ENCODE data around the gene MYO18B. TPM values are rescaled to one million over a fixed set of nuclear protein-coding genes. Genes with fewer than 3 reads are reported as not detected.

Gene MYO18B
- total and polyA plus RNA-seq, 2 of the 8 experiments (the other 6 are each of a cell fraction or from before 2014, with no cell fraction given): 0.62 to 0.78 TPM

- TF ChIP-seq HDAC6 (IDR thresholded peaks at IDR 0.05; ENCODE audit: low read depth, low read length) (no peak), SUZ12 (IDR thresholded peaks at IDR 0.05; ENCODE audit: low read length) (no peak), SP1 (IDR thresholded peaks at IDR 0.05; ENCODE audit: low read depth, low read length) (no peak), TBP (IDR thresholded peaks at IDR 0.05; ENCODE audit: low read depth, low read length) (no peak), PHF8 (conservative IDR thresholded peaks at IDR 0.05; ENCODE audit: low read depth, low read length) (no peak), CTCF (IDR thresholded peaks at IDR 0.05; ENCODE audit: control extremely low read depth in 1 of 3, insufficient read depth in 1 of 3, low read depth in 1 of 3, low read length in 3 of 3) (no peak), USF2 (IDR thresholded peaks at IDR 0.05; ENCODE audit: low read length) (no peak), SRF (IDR thresholded peaks at IDR 0.05; ENCODE audit: low read depth, low read length) (no peak)
Measured at GRCh38 chr22:25692397-25693267, 49.4 kb upstream of the MYO18B start (continued).
